IMR-90 (cell line): ENCODE data around the gene KRT73. TPM values are rescaled to one million over a fixed set of nuclear protein-coding genes. Genes with fewer than 3 reads are reported as not detected.

Source experiments
- ATAC-seq: fragments of 200-7000 bp; cut with Tn5 transposase; 2 replicates; pipeline ENCODE4 v1.9.1; 2020; ENCODE audit warnings: low read depth, mild to moderate bottlenecking, moderate library complexity
- BruUV-seq: library from RNA; stranded (reverse); fragments of 400-500 nt; replicated peaks from 2 replicates; lab custom pipeline; 2021; lab: Mats Ljungman, UMichigan
- CTCF ChIA-PET: fragments of 300-600 bp; formaldehyde crosslinking; extraction: SDS; loops from one replicate; lab custom pipeline; 2021; ENCODE audit warnings: antibody characterized with exemption; lab: Yijun Ruan, JAX
- POLR2A ChIA-PET: fragments of 300-600 bp; sonication (Branson Sonifier 250); formaldehyde crosslinking; loops from one replicate; lab custom pipeline; 2022; ENCODE audit warnings: antibody characterized with exemption; ENCODE audit not compliant: unreplicated experiment; lab: Charles Lee
- DNase-seq: peaks from one replicate; pipeline ENCODE4 v3.0.0; 2013
- H2AFZ ChIP-seq: replicated peaks from 2 replicates; pipeline ENCODE3; 2013; ENCODE audit warnings: low read length, mild to moderate bottlenecking; ENCODE audit not compliant: poor library complexity
- H2AK5ac ChIP-seq: 2 replicates; pipeline ENCODE4 v1.6.1; 2013; ENCODE audit warnings: low read depth, low read length, inconsistent platforms
- H2AK9ac ChIP-seq: replicated peaks from 2 replicates; pipeline ENCODE3; 2013; ENCODE audit warnings: mild to moderate bottlenecking, low read depth, low read length, moderate library complexity; ENCODE audit not compliant: poor library complexity
- H2BK120ac ChIP-seq: 2 replicates; pipeline ENCODE4 v1.6.1; 2013; ENCODE audit warnings: low read depth, low read length, inconsistent platforms
- H2BK15ac ChIP-seq: 3 replicates; pipeline ENCODE4 v1.6.1; 2013; ENCODE audit warnings: low read depth, low read length, inconsistent platforms
- H2BK20ac ChIP-seq: 2 replicates; pipeline ENCODE4 v1.6.1; 2013; ENCODE audit warnings: low read depth, mild to moderate bottlenecking, inconsistent platforms, low read length, moderate library complexity
- H2BK5ac ChIP-seq: 2 replicates; pipeline ENCODE4 v1.6.1; 2013; ENCODE audit warnings: mild to moderate bottlenecking, low read depth, low read length, inconsistent platforms; ENCODE audit not compliant: poor library complexity, severe bottlenecking
- H3K14ac ChIP-seq: replicated peaks from 2 replicates; pipeline ENCODE4 v1.6.1; 2013; ENCODE audit warnings: low read depth, low read length, inconsistent platforms
- H3K18ac ChIP-seq: 2 replicates; pipeline ENCODE4 v1.6.1; 2013; ENCODE audit warnings: low read depth, low read length, control low read depth
- H3K23ac ChIP-seq: 2 replicates; pipeline ENCODE4 v1.6.1; 2013; ENCODE audit warnings: low read depth, low read length, inconsistent platforms
- H3K27ac ChIP-seq: 2 replicates; pipeline ENCODE4 v1.5.1; 2013; ENCODE audit warnings: mild to moderate bottlenecking, control low read depth, low read length; ENCODE audit not compliant: insufficient read depth
- H3K27me3 ChIP-seq: 2 replicates; pipeline ENCODE4 v1.6.1; 2013; ENCODE audit warnings: low read length; ENCODE audit not compliant: control insufficient read depth, insufficient read depth
- H3K36me3 ChIP-seq: 2 replicates; pipeline ENCODE4 v1.6.1; 2013; ENCODE audit warnings: low read length, mixed read lengths; ENCODE audit not compliant: control insufficient read depth, insufficient read depth
- H3K4ac ChIP-seq: 2 replicates; pipeline ENCODE4 v1.6.1; 2013; ENCODE audit warnings: low read depth, low read length, inconsistent platforms
- H3K4me1 ChIP-seq: 2 replicates; pipeline ENCODE4 v1.6.1; 2013; ENCODE audit warnings: low read length, mixed read lengths; ENCODE audit not compliant: control insufficient read depth, insufficient read depth
- H3K4me2 ChIP-seq: 2 replicates; pipeline ENCODE4 v1.6.1; 2013; ENCODE audit warnings: low read depth, mild to moderate bottlenecking, control low read depth, low read length, moderate library complexity
- H3K4me3 ChIP-seq: 2 replicates; pipeline ENCODE4 v1.5.1; 2013; ENCODE audit warnings: low read depth, mild to moderate bottlenecking, control low read depth, low read length, moderate library complexity; ENCODE audit not compliant: insufficient read depth
- H3K56ac ChIP-seq: 2 replicates; pipeline ENCODE4 v1.6.1; 2013; ENCODE audit warnings: low read length, inconsistent platforms; ENCODE audit not compliant: insufficient read depth; ENCODE audit errors: extremely low read depth
- H3K79me1 ChIP-seq, 2 experiments: 2 replicates each; pipeline ENCODE4 v1.6.1; 2013; ENCODE audit warnings: low read length in 2 of 2, inconsistent platforms in 1 of 2, low read depth in 1 of 2
- H3K9ac ChIP-seq: 2 replicates; pipeline ENCODE4 v1.6.1; 2013; ENCODE audit warnings: low read depth, low read length, control low read depth
- H3K9me1 ChIP-seq: 2 replicates; pipeline ENCODE4 v1.6.1; 2013; ENCODE audit warnings: low read length, inconsistent platforms; ENCODE audit not compliant: insufficient read depth
- H3K9me3 ChIP-seq: 2 replicates; pipeline ENCODE4 v1.6.1; 2013; ENCODE audit warnings: low read length; ENCODE audit not compliant: control insufficient read depth, insufficient read depth
- H4K20me1 ChIP-seq: 2 replicates; pipeline ENCODE4 v1.6.1; 2013; ENCODE audit warnings: low read length, inconsistent platforms; ENCODE audit not compliant: insufficient read depth
- H4K5ac ChIP-seq: 2 replicates; pipeline ENCODE4 v1.6.1; 2013; ENCODE audit warnings: mild to moderate bottlenecking, low read depth, low read length, control low read depth
- H4K8ac ChIP-seq, 2 experiments: 2 replicates each; pipeline ENCODE4 v1.6.1; 2013; ENCODE audit warnings: low read depth in 2 of 2, low read length in 2 of 2, control low read depth in 1 of 2, inconsistent platforms in 1 of 2
- H4K91ac ChIP-seq: 2 replicates; pipeline ENCODE4 v1.6.1; 2013; ENCODE audit warnings: low read depth, low read length, inconsistent platforms; ENCODE audit not compliant: insufficient read depth
- MAFK ChIP-seq: IDR thresholded peaks from 2 replicates; pipeline ENCODE4 v1.6.1; 2012; ENCODE audit warnings: low read depth, low read length, improper control_type of control experiment
- MAZ ChIP-seq: IDR thresholded peaks from 2 replicates; pipeline ENCODE4 v1.6.1; 2012; ENCODE audit warnings: low read depth, mild to moderate bottlenecking, low read length, improper control_type of control experiment, moderate library complexity, borderline replicate concordance
- NFE2L2 ChIP-seq: fragments of 150-350 bp; IDR thresholded peaks from 2 replicates; pipeline ENCODE4 v1.6.1; 2016; ENCODE audit warnings: low read depth, mild to moderate bottlenecking, low read length
- POLR2A ChIP-seq: IDR thresholded peaks from 2 replicates; pipeline ENCODE4 v1.6.1; 2012; ENCODE audit warnings: mild to moderate bottlenecking, low read depth, low read length
- RCOR1 ChIP-seq: IDR thresholded peaks from 2 replicates; pipeline ENCODE4 v1.6.1; 2012; ENCODE audit warnings: mild to moderate bottlenecking, low read length, improper control_type of control experiment; ENCODE audit not compliant: insufficient replicate concordance
- WGBS, 2 experiments: methylation state at CpG; one replicate each; pipeline versions ENCODE4 v1.1.5 to v1.1.7; 2013; ENCODE audit warnings: missing lambda C conversion rate in 2 of 2; ENCODE audit not compliant: insufficient read length in 1 of 2; ENCODE audit errors: extremely low coverage in 2 of 2; 5-methylcytosine and 5-hydroxymethylcytosine counted together
- dilution Hi-C: fragments of 300-500 bp; cut with HindIII; formaldehyde crosslinking; loops from one replicate; pipeline ENCODE4 v1.14.3; 2018; ENCODE audit warnings: low sequenced_read_pairs; ENCODE audit not compliant: unreplicated experiment
- in situ Hi-C: fragments of 300-500 bp; cut with MboI; formaldehyde crosslinking; loops from 3 replicates; pipeline ENCODE4 v1.14.3; 2019; ENCODE audit warnings: low sequenced_read_pairs, inconsistent platforms, mixed read lengths
- intact Hi-C: fragments of 100-400 bp; cut with micrococcal nuclease; formaldehyde crosslinking; loops from 2 replicates; pipeline ENCODE4 v1.10.0; 2022
- polyA plus RNA-seq, 3 experiments: library from polyadenylated mRNA; depleted of rRNA; stranded (reverse); fragments of >200 nt; gene quantifications; 2 replicates each; pipeline ENCODE4 v1.2.3, GENCODE V29; 2012; ENCODE audit warnings: low replicate concordance in 1 of 3
- total RNA-seq: library from RNA; depleted of rRNA; stranded (reverse); fragments of >200 nt; gene quantifications from 2 replicates; pipeline ENCODE4 v1.2.3, GENCODE V29; 2012
- TF ChIP-seq, protein P1 (sequence below): conservative IDR thresholded peaks from 2 replicates; pipeline ENCODE4 v1.5.1; 2012; ENCODE audit warnings: mild to moderate bottlenecking, low read depth, low read length, improper control_type of control experiment
- TF ChIP-seq, protein P2 (sequence below): fragments of 150-350 bp; IDR thresholded peaks from 2 replicates; pipeline ENCODE4 v1.6.1; 2017; ENCODE audit warnings: mild to moderate bottlenecking, antibody characterized with exemption, low read length, low read depth

Gene KRT73
- total and polyA plus RNA-seq, 2 of the 4 experiments (the other 2 are of a cell fraction) = not detected

DNA sequence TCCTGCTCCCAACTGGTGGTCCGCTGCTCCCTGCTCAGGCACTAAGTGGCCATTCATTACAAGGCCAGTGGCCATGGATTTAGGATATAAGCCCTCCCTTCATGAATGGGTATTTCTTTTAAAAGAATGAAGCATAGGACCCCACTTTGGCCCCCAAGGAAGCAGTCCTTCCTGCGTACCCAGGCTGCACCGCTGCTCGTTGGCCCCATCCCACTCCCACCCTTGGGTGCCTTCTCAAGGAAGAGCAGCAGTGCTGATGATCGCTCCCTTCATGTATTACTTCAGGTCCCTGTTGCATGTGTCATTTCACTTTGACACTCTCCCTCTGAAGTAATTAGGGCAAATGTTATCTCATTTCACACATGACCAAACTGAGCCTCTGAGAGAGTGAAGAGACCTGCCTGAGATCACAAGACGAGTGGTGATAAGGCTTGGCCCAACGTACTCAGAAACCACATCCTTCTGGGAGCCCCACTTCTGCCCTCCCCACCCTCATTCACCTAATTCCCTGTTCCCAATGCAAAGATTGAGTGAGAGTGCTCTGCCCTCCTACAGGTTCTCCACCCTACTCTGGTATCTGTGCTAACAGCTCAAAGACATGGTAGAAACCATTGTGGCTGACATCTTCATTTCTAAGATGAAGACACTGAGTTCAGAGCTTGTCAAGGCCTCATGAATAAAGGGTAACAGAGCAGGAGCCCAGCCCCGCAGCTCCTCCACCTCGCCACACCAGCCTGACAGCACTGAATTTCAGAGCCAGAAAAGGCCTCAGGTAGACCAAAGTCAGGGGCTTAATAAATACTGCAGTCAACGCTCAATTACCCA is 43.9 kb upstream of the KRT73 start:
- Histone ChIP-seq H2AK9ac (no peak overlapping the region), H4K5ac (no peak overlapping the region), H3K4me2 (no peak overlapping the region), H3K9me1 (no peaks in the 10 kb centered on the region), H3K27ac (no peak overlapping the region), H3K36me3 (no peaks in the 10 kb centered on the region), H2BK5ac (no peak overlapping the region), H3K18ac (no peak overlapping the region), H3K4me1 (no peaks in the 10 kb centered on the region), H2BK20ac (no peak overlapping the region), H2AK5ac (no peak overlapping the region), H4K8ac (no peak overlapping the region), H3K14ac (no peak overlapping the region), H2BK120ac (no peak overlapping the region), H3K4me3 (no peak overlapping the region), H3K4ac (no peak overlapping the region), H4K91ac (no peak overlapping the region), H4K20me1 (no peaks in the 10 kb centered on the region), H3K23ac (no peak overlapping the region), H3K79me1 (no peaks in the 10 kb centered on the region), H3K9me3 (no peaks in the 10 kb centered on the region), H2BK15ac (no peak overlapping the region), H3K27me3 (peaks cover 22% of the 10 kb centered on the region), H2AFZ (no peak overlapping the region), H3K56ac (no peak overlapping the region), H3K9ac (no peak overlapping the region)
- in situ Hi-C loops = no loop called here
- intact Hi-C loops = no loop called here
- TF ChIP-seq NFE2L2 = no peak
- no peak for TF ChIP-seq POLR2A
- TF ChIP-seq, protein P1, sequence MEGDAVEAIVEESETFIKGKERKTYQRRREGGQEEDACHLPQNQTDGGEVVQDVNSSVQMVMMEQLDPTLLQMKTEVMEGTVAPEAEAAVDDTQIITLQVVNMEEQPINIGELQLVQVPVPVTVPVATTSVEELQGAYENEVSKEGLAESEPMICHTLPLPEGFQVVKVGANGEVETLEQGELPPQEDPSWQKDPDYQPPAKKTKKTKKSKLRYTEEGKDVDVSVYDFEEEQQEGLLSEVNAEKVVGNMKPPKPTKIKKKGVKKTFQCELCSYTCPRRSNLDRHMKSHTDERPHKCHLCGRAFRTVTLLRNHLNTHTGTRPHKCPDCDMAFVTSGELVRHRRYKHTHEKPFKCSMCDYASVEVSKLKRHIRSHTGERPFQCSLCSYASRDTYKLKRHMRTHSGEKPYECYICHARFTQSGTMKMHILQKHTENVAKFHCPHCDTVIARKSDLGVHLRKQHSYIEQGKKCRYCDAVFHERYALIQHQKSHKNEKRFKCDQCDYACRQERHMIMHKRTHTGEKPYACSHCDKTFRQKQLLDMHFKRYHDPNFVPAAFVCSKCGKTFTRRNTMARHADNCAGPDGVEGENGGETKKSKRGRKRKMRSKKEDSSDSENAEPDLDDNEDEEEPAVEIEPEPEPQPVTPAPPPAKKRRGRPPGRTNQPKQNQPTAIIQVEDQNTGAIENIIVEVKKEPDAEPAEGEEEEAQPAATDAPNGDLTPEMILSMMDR = no peak
- TF ChIP-seq, protein P2, sequence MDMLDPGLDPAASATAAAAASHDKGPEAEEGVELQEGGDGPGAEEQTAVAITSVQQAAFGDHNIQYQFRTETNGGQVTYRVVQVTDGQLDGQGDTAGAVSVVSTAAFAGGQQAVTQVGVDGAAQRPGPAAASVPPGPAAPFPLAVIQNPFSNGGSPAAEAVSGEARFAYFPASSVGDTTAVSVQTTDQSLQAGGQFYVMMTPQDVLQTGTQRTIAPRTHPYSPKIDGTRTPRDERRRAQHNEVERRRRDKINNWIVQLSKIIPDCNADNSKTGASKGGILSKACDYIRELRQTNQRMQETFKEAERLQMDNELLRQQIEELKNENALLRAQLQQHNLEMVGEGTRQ = no peak
- no peak for TF ChIP-seq MAFK
- TF ChIP-seq MAZ = no peak
- no peak for TF ChIP-seq RCOR1
- DNase-seq (no peak), ATAC-seq (no peak)
- no TSS peak for BruUV-seq
- ChIA-PET POLR2A (no interaction called here), CTCF (no interaction called here)
- WGBS, 2 experiments = 67% methylated on average over 1 of the region's 10 CpGs; no CpG with 5 or more reads in 1 of the 2 experiments
- dilution Hi-C loops = no loop called here
